Esophagus muscularis mucosa (tissue), 4 donors: ENCODE data around the gene CFAP107. TPM values are rescaled to one million over a fixed set of nuclear protein-coding genes. Genes with fewer than 3 reads are reported as not detected.

Source experiments
- DNase-seq: peaks from one replicate; pipeline ENCODE4 v3.0.0-alpha.2; 2017; ENCODE audit errors: extremely low spot score
- H3K27ac ChIP-seq, 4 donors: fragments of 200-600 bp; sonication (generic); replicated peaks in 1 of 4; 1 replicate in 3 of 4; 2 replicates in 1 of 4; pipeline ENCODE4 v1.5.1; 2016 to 2019; ENCODE audit warnings: mild to moderate bottlenecking in 1 of 4
- H3K27me3 ChIP-seq, 4 donors: fragments of 200-600 bp; sonication (generic); one replicate each; pipeline versions ENCODE4 v1.5.1 to v1.6.0; 2016 to 2019
- H3K36me3 ChIP-seq, 4 donors: fragments of 200-600 bp; sonication (generic); one replicate each; pipeline ENCODE4 v1.5.1; 2016 to 2019
- H3K4me1 ChIP-seq, 4 donors: fragments of 200-600 bp; sonication (generic); one replicate each; pipeline ENCODE4 v1.5.1; 2016 to 2019
- H3K4me3 ChIP-seq, 4 donors: fragments of 200-600 bp; sonication (generic); 1 replicate in 2 of 4; 2 replicates in 2 of 4; pipeline ENCODE4 v1.5.1; 2016 to 2019; ENCODE audit warnings: mild to moderate bottlenecking in 4 of 4, moderate library complexity in 1 of 4
- H3K9me3 ChIP-seq, 4 donors: fragments of 200-600 bp; sonication (generic); 1 replicate in 3 of 4; 2 replicates in 1 of 4; pipeline ENCODE4 v1.5.1; 2016 to 2019
- EP300 ChIP-seq: sonication (generic); formaldehyde crosslinking; IDR thresholded peaks from one replicate; pipeline ENCODE4 v1.6.1; 2017; ENCODE audit warnings: antibody characterized with exemption
- POLR2A ChIP-seq: fragments of 450-650 bp; IDR thresholded peaks from one replicate; pipeline ENCODE4 v1.6.1; 2017; ENCODE audit warnings: antibody characterized with exemption, moderate library complexity, mild to moderate bottlenecking, low read depth
- POLR2AphosphoS5 ChIP-seq, 2 donors: sonication (generic); formaldehyde crosslinking; IDR thresholded peaks; one replicate each; pipeline ENCODE4 v1.6.1; 2017; ENCODE audit warnings: antibody characterized with exemption in 2 of 2
- WGBS: methylation state at CpG from one replicate; pipeline ENCODE4 v1.1.5; 2018; 5-methylcytosine and 5-hydroxymethylcytosine counted together
- intact Hi-C: fragments of 100-400 bp; cut with DNase I; formaldehyde crosslinking; loops from one replicate; pipeline ENCODE4 v1.15.1; 2023
- total RNA-seq, 4 donors: library from RNA; depleted of rRNA; stranded (reverse); fragments of >200 nt; gene quantifications; one replicate each; pipeline versions ENCODE4 v1.1.0 to v1.2.1, GENCODE V29; 2016
- TF ChIP-seq, protein P1 (sequence below), 3 experiments: fragments of 200-600 bp in 2 of 3; fragments of 450-650 bp in 1 of 3; sonication (generic) in 2 of 3; IDR thresholded peaks; one replicate each; pipeline ENCODE4 v1.5.1; 2017 to 2019; ENCODE audit warnings: antibody characterized with exemption in 3 of 3, mild to moderate bottlenecking in 2 of 3, moderate library complexity in 1 of 3

CFAP107 gene
- total RNA-seq, 4 donors from 2014 or later, result not detected

DNA sequence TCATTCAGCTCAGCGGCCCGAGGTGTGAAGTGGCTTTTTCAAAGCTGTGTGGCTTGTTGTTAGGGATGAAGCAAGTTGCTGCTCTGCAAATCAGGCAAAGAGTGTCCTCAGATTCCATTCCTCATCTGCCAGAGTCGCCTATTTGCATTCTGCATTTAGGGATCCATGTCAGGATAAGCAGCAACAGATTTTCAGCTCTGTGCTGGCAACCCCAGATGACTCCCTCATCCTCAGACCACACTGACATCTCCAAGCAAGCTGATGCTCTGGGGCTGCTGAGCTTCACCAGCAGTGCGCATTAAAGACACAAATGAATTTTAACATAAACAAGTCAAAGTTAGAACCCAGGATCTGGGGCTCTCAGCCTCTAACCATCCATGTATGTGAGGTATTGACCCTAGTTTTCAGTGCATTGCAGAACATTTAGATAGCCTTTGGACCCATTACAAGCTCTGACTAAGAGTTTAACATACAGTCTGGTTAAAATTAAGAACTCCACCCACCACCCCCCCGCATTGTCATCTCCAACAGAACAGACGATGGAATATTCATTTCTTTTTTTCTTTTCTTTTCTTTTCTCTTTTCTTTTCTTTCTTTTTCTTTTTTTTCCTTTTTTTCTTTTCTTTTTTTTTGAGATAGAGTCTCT is 10.9 kb downstream of the CFAP107 start:
- Histone ChIP-seq H3K36me3 (no peaks in the 10 kb centered on the region), H3K27me3 (peaks cover 0 to 23% (median 5%) of the 10 kb centered on the region in 4 donors), H3K27ac (no peak overlapping the region), H3K4me3 (no peak overlapping the region), H3K9me3 (no peaks in the 10 kb centered on the region), H3K4me1 (no peaks in the 10 kb centered on the region)
- intact Hi-C loops, result no loop called here
- DNase-seq, result peak; percentile 85
- TF ChIP-seq, protein P1, sequence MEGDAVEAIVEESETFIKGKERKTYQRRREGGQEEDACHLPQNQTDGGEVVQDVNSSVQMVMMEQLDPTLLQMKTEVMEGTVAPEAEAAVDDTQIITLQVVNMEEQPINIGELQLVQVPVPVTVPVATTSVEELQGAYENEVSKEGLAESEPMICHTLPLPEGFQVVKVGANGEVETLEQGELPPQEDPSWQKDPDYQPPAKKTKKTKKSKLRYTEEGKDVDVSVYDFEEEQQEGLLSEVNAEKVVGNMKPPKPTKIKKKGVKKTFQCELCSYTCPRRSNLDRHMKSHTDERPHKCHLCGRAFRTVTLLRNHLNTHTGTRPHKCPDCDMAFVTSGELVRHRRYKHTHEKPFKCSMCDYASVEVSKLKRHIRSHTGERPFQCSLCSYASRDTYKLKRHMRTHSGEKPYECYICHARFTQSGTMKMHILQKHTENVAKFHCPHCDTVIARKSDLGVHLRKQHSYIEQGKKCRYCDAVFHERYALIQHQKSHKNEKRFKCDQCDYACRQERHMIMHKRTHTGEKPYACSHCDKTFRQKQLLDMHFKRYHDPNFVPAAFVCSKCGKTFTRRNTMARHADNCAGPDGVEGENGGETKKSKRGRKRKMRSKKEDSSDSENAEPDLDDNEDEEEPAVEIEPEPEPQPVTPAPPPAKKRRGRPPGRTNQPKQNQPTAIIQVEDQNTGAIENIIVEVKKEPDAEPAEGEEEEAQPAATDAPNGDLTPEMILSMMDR (IDR thresholded peaks at IDR 0.05), result no peak
- TF ChIP-seq POLR2AphosphoS5 (IDR thresholded peaks at IDR 0.05) (no peak), EP300 (no peak), POLR2A (no peak)
- WGBS, result 65% methylated on average over 6 of the region's 6 CpGs

DNA sequence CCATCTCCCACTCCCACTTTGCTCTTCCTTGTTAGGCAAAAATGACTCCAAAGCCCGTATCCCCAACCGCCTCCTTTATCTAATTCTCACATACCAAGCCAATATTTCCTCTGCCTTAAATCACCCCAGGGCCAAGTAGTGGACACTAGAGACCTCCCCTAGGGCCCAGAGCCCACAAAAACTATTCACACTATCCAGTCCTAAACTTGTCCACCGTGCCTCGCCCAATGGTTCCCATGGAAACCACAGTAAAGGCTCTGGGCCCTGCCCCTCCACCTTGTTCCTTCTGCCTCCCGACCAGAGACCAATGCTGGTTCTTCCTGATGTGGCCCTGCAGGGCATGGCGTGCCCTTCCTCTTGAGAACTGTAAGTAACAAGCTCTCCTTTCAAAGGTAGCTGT is 11.8 kb downstream of the CFAP107 start:
- H3K4me3 ChIP-seq, result no peak overlapping the region
- H3K4me1 ChIP-seq, result no peaks in the 10 kb centered on the region
- TF ChIP-seq POLR2A, result no peak
- TF ChIP-seq POLR2AphosphoS5 (IDR thresholded peaks at IDR 0.05), result no peak
- no peak for TF ChIP-seq EP300
- TF ChIP-seq, protein P1 (IDR thresholded peaks at IDR 0.05), result no peak
- no peak overlapping the region for H3K27ac ChIP-seq
- DNase-seq, result peak; percentile 87
- H3K36me3 ChIP-seq, result no peaks in the 10 kb centered on the region
- peaks cover 0 to 23% (median 5%) of the 10 kb centered on the region in 4 donors for H3K27me3 ChIP-seq
- intact Hi-C loops, result no loop called here
- 71% methylated on average over 6 of the region's 6 CpGs for WGBS
- H3K9me3 ChIP-seq, result no peaks in the 10 kb centered on the region

DNA sequence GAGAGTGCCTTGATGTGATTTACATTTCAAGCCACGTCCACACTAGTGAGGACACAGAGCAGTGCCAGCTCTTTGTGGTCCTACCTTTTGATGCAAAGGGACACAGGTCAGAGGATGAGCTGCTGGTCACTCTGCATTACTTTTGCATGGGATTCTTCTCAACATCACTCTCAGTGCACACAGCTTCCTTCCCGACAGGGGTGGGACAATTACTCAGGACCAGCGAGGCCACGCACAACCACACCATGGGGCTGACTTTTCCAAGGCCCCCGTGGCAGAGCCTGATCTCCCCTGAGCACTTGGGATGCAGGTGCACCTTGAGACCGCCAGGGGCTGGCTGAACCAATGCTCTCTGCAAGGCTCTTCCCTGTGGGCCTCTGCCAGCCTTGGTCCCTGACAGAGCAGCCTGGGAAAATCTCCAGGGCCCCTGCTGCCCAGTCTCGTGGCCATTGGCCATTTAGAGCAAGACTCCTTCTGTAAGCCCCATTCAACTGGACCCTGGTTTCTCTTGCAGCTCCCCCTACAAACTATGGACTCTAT is 14.3 kb downstream of the CFAP107 start:
- no peaks in the 10 kb centered on the region for H3K4me1 ChIP-seq
- H3K36me3 ChIP-seq, result no peaks in the 10 kb centered on the region
- H3K9me3 ChIP-seq, result no peaks in the 10 kb centered on the region
- no peak overlapping the region for H3K27ac ChIP-seq
- DNase-seq, result peak; percentile 68
- no peak for TF ChIP-seq EP300
- TF ChIP-seq, protein P1 (IDR thresholded peaks at IDR 0.05), result no peak
- no peak for TF ChIP-seq POLR2AphosphoS5 (IDR thresholded peaks at IDR 0.05)
- no peak for TF ChIP-seq POLR2A
- intact Hi-C loops, result no loop called here
- no peak overlapping the region for H3K4me3 ChIP-seq
- H3K27me3 ChIP-seq, result peaks cover 0 to 23% (median 5%) of the 10 kb centered on the region in 4 donors
- WGBS, result 70% methylated on average over 7 of the region's 7 CpGs

DNA sequence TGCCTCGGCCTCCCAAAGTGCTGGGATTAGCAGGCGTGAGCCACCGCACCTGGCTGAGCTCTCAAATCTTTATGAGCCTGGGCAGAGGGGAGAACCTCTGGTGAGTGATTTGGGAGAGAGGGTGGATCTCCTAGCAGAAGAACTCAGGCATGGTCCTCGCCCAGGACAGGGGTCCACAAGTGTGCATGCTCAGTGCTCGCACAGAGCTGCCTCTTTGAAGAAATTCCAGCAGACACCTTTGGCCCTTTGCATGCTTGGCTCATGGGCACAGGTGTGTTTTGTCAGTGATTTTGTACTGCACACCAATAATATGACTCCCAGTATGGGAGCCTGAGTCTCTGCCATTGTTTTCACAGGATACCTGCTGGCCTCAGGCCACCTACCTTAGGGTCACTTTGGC is 15.8 kb downstream of the CFAP107 start:
- WGBS, result 93% methylated on average over 5 of the region's 5 CpGs
- H3K4me1 ChIP-seq, result no peaks in the 10 kb centered on the region
- DNase-seq, result peak; percentile 57
- H3K36me3 ChIP-seq, result no peaks in the 10 kb centered on the region
- no peak overlapping the region for H3K4me3 ChIP-seq
- peaks cover 0 to 7% (median 0%) of the 10 kb centered on the region in 4 donors for H3K9me3 ChIP-seq
- H3K27ac ChIP-seq, result no peak overlapping the region
- TF ChIP-seq EP300 (no peak), POLR2AphosphoS5 (IDR thresholded peaks at IDR 0.05) (no peak), POLR2A (no peak)
- TF ChIP-seq, protein P1 (IDR thresholded peaks at IDR 0.05), result no peak
- intact Hi-C loops, result no loop called here
- peaks cover 0 to 23% (median 5%) of the 10 kb centered on the region in 4 donors for H3K27me3 ChIP-seq
